Measurements from ENCODE around the gene PFKFB3.

Gene PFKFB3

GRCh38 chr10:6256439-6256838, 53.7 kb downstream of the PFKFB3 start:
- Histone ChIP-seq H3K9ac (ENCODE audit: low read depth, low read length) (no peak overlapping the region), H3K4me1 (ENCODE audit: control insufficient read depth, insufficient read depth, low read length) (no peaks in the 10 kb centered on the region), H3K4me3 (ENCODE audit: low read depth, low read length) (no peak overlapping the region), H3K27ac (ENCODE audit: low read depth, low read length) (no peak overlapping the region), H3K9me3 (ENCODE audit: control insufficient read depth, insufficient read depth, low read length) (peaks cover 6% of the 10 kb centered on the region; the same call in 1 of the 2 replicates), H3K27me3 (ENCODE audit: control insufficient read depth, insufficient read depth, low read length) (no peaks in the 10 kb centered on the region), H3K36me3 (ENCODE audit: control insufficient read depth, insufficient read depth, low read length) (no peaks in the 10 kb centered on the region)

GRCh38 chr10:6259153-6259552, 56.4 kb downstream of the PFKFB3 start:
- no peaks in the 10 kb centered on the region for H3K36me3 ChIP-seq (ENCODE audit: control insufficient read depth, insufficient read depth, low read length)
- H3K4me1 ChIP-seq (ENCODE audit: control insufficient read depth, insufficient read depth, low read length), result no peaks in the 10 kb centered on the region
- H3K27me3 ChIP-seq (ENCODE audit: control insufficient read depth, insufficient read depth, low read length), result no peaks in the 10 kb centered on the region
- H3K4me3 ChIP-seq (ENCODE audit: low read depth, low read length), result no peak overlapping the region
- H3K27ac ChIP-seq (ENCODE audit: low read depth, low read length), result no peak overlapping the region
- peaks cover 11% of the 10 kb centered on the region; the same call in 1 of the 2 replicates for H3K9me3 ChIP-seq (ENCODE audit: control insufficient read depth, insufficient read depth, low read length)
- no peak overlapping the region for H3K9ac ChIP-seq (ENCODE audit: low read depth, low read length)

GRCh38 chr10:6260843-6261242, 58.1 kb downstream of the PFKFB3 start:
- Histone ChIP-seq H3K36me3 (ENCODE audit: control insufficient read depth, insufficient read depth, low read length) (no peaks in the 10 kb centered on the region), H3K9ac (ENCODE audit: low read depth, low read length) (no peak overlapping the region), H3K9me3 (ENCODE audit: control insufficient read depth, insufficient read depth, low read length) (peaks cover 11% of the 10 kb centered on the region; the same call in 1 of the 2 replicates), H3K4me3 (ENCODE audit: low read depth, low read length) (no peak overlapping the region), H3K4me1 (ENCODE audit: control insufficient read depth, insufficient read depth, low read length) (no peaks in the 10 kb centered on the region), H3K27ac (ENCODE audit: low read depth, low read length) (no peak overlapping the region), H3K27me3 (ENCODE audit: control insufficient read depth, insufficient read depth, low read length) (no peaks in the 10 kb centered on the region)

- no peaks in the 10 kb centered on the region for H3K9me3 ChIP-seq (ENCODE audit: control insufficient read depth, insufficient read depth, low read length)
- H3K4me1 ChIP-seq (ENCODE audit: control insufficient read depth, insufficient read depth, low read length), result no peaks in the 10 kb centered on the region
- no peak overlapping the region for H3K27ac ChIP-seq (ENCODE audit: low read depth, low read length)
- no peak overlapping the region for H3K4me3 ChIP-seq (ENCODE audit: low read depth, low read length)
- no peaks in the 10 kb centered on the region for H3K36me3 ChIP-seq (ENCODE audit: control insufficient read depth, insufficient read depth, low read length)
- H3K9ac ChIP-seq (ENCODE audit: low read depth, low read length), result no peak overlapping the region
- H3K27me3 ChIP-seq (ENCODE audit: control insufficient read depth, insufficient read depth, low read length), result no peaks in the 10 kb centered on the region
Observed at GRCh38 chr10:6267941-6268340, 65.2 kb downstream of the PFKFB3 start.

- no peaks in the 10 kb centered on the region for H3K4me1 ChIP-seq (ENCODE audit: control insufficient read depth, insufficient read depth, low read length)
Observed at GRCh38 chr10:6269432-6269831, 66.7 kb downstream of the PFKFB3 start.

GRCh38 chr10:6269953-6270867, 67.5 kb downstream of the PFKFB3 start:
- H3K9ac ChIP-seq (ENCODE audit: low read depth, low read length), result no peak overlapping the region
- no peaks in the 10 kb centered on the region for H3K27me3 ChIP-seq (ENCODE audit: control insufficient read depth, insufficient read depth, low read length)
- H3K4me3 ChIP-seq (ENCODE audit: low read depth, low read length), result no peak overlapping the region
- no peaks in the 10 kb centered on the region for H3K4me1 ChIP-seq (ENCODE audit: control insufficient read depth, insufficient read depth, low read length)
- H3K36me3 ChIP-seq (ENCODE audit: control insufficient read depth, insufficient read depth, low read length), result no peaks in the 10 kb centered on the region
- no peak overlapping the region for H3K27ac ChIP-seq (ENCODE audit: low read depth, low read length)
- no peaks in the 10 kb centered on the region for H3K9me3 ChIP-seq (ENCODE audit: control insufficient read depth, insufficient read depth, low read length)

More at GRCh38 chr10:6269432-6269831, 66.7 kb downstream of the PFKFB3 start:
- Histone ChIP-seq H3K27me3 (ENCODE audit: control insufficient read depth, insufficient read depth, low read length) (no peaks in the 10 kb centered on the region), H3K27ac (ENCODE audit: low read depth, low read length) (no peak overlapping the region), H3K9me3 (ENCODE audit: control insufficient read depth, insufficient read depth, low read length) (no peaks in the 10 kb centered on the region), H3K36me3 (ENCODE audit: control insufficient read depth, insufficient read depth, low read length) (no peaks in the 10 kb centered on the region), H3K9ac (ENCODE audit: low read depth, low read length) (no peak overlapping the region), H3K4me3 (ENCODE audit: low read depth, low read length) (no peak overlapping the region)

- no peak overlapping the region for H3K27ac ChIP-seq (ENCODE audit: low read depth, low read length)
- no peak overlapping the region for H3K4me3 ChIP-seq (ENCODE audit: low read depth, low read length)
- no peaks in the 10 kb centered on the region for H3K9me3 ChIP-seq (ENCODE audit: control insufficient read depth, insufficient read depth, low read length)
Observed at GRCh38 chr10:6270951-6271350, 68.2 kb downstream of the PFKFB3 start.

GRCh38 chr10:6271663-6272062, 68.9 kb downstream of the PFKFB3 start:
- no peak overlapping the region for H3K4me3 ChIP-seq (ENCODE audit: low read depth, low read length)
- H3K27me3 ChIP-seq (ENCODE audit: control insufficient read depth, insufficient read depth, low read length), result no peaks in the 10 kb centered on the region
- H3K9me3 ChIP-seq (ENCODE audit: control insufficient read depth, insufficient read depth, low read length), result no peaks in the 10 kb centered on the region
- no peaks in the 10 kb centered on the region for H3K4me1 ChIP-seq (ENCODE audit: control insufficient read depth, insufficient read depth, low read length)
- H3K36me3 ChIP-seq (ENCODE audit: control insufficient read depth, insufficient read depth, low read length), result no peaks in the 10 kb centered on the region
- H3K9ac ChIP-seq (ENCODE audit: low read depth, low read length), result no peak overlapping the region
- no peak overlapping the region for H3K27ac ChIP-seq (ENCODE audit: low read depth, low read length)

More at GRCh38 chr10:6270951-6271350, 68.2 kb downstream of the PFKFB3 start:
- no peaks in the 10 kb centered on the region for H3K36me3 ChIP-seq (ENCODE audit: control insufficient read depth, insufficient read depth, low read length)
- H3K9ac ChIP-seq (ENCODE audit: low read depth, low read length), result no peak overlapping the region
- no peaks in the 10 kb centered on the region for H3K27me3 ChIP-seq (ENCODE audit: control insufficient read depth, insufficient read depth, low read length)
- no peaks in the 10 kb centered on the region for H3K4me1 ChIP-seq (ENCODE audit: control insufficient read depth, insufficient read depth, low read length)

GRCh38 chr10:6272126-6272525, 69.4 kb downstream of the PFKFB3 start:
- no peaks in the 10 kb centered on the region for H3K36me3 ChIP-seq (ENCODE audit: control insufficient read depth, insufficient read depth, low read length)
- H3K27ac ChIP-seq (ENCODE audit: low read depth, low read length), result no peak overlapping the region
- no peaks in the 10 kb centered on the region for H3K9me3 ChIP-seq (ENCODE audit: control insufficient read depth, insufficient read depth, low read length)
- H3K27me3 ChIP-seq (ENCODE audit: control insufficient read depth, insufficient read depth, low read length), result no peaks in the 10 kb centered on the region
- no peak overlapping the region for H3K4me3 ChIP-seq (ENCODE audit: low read depth, low read length)
- no peak overlapping the region for H3K9ac ChIP-seq (ENCODE audit: low read depth, low read length)
- no peaks in the 10 kb centered on the region for H3K4me1 ChIP-seq (ENCODE audit: control insufficient read depth, insufficient read depth, low read length)

- H3K4me3 ChIP-seq (ENCODE audit: low read depth, low read length), result no peak overlapping the region
- H3K27me3 ChIP-seq (ENCODE audit: control insufficient read depth, insufficient read depth, low read length), result no peaks in the 10 kb centered on the region
Observed at GRCh38 chr10:6273351-6273750, 70.6 kb downstream of the PFKFB3 start.

GRCh38 chr10:6274040-6274439, 71.3 kb downstream of the PFKFB3 start:
- H3K4me1 ChIP-seq (ENCODE audit: control insufficient read depth, insufficient read depth, low read length), result no peaks in the 10 kb centered on the region
- no peak overlapping the region for H3K9ac ChIP-seq (ENCODE audit: low read depth, low read length)
- no peak overlapping the region for H3K27ac ChIP-seq (ENCODE audit: low read depth, low read length)

More at GRCh38 chr10:6273351-6273750, 70.6 kb downstream of the PFKFB3 start:
- Histone ChIP-seq H3K9me3 (ENCODE audit: control insufficient read depth, insufficient read depth, low read length) (no peaks in the 10 kb centered on the region), H3K4me1 (ENCODE audit: control insufficient read depth, insufficient read depth, low read length) (no peaks in the 10 kb centered on the region), H3K36me3 (ENCODE audit: control insufficient read depth, insufficient read depth, low read length) (no peaks in the 10 kb centered on the region), H3K9ac (ENCODE audit: low read depth, low read length) (no peak overlapping the region), H3K27ac (ENCODE audit: low read depth, low read length) (no peak overlapping the region)

More at GRCh38 chr10:6274040-6274439, 71.3 kb downstream of the PFKFB3 start:
- H3K9me3 ChIP-seq (ENCODE audit: control insufficient read depth, insufficient read depth, low read length), result no peaks in the 10 kb centered on the region
- no peaks in the 10 kb centered on the region for H3K36me3 ChIP-seq (ENCODE audit: control insufficient read depth, insufficient read depth, low read length)
- H3K4me3 ChIP-seq (ENCODE audit: low read depth, low read length), result no peak overlapping the region
- H3K27me3 ChIP-seq (ENCODE audit: control insufficient read depth, insufficient read depth, low read length), result no peaks in the 10 kb centered on the region

All from HUES48 (cell line).